Suprapubic skin (tissue), 3 donors: ENCODE data around the gene PIAS1.

ENCODE experiments used
- CTCF ChIP-seq, 2 donors: fragments of 200-600 bp in 1 of 2; fragments of 450-650 bp in 1 of 2; sonication (generic) in 1 of 2; IDR thresholded peaks; one replicate each; pipeline ENCODE4 v1.5.1; 2016 to 2019; ENCODE audit warnings: antibody characterized with exemption in 2 of 2, mild to moderate bottlenecking in 1 of 2, moderate library complexity in 1 of 2
- EP300 ChIP-seq: sonication (generic); formaldehyde crosslinking; IDR thresholded peaks from one replicate; pipeline ENCODE4 v1.6.1; 2017; ENCODE audit warnings: antibody characterized with exemption
- POLR2A ChIP-seq, 2 donors: fragments of 450-650 bp; IDR thresholded peaks; one replicate each; pipeline ENCODE4 v1.6.1; 2017; ENCODE audit warnings: antibody characterized with exemption in 2 of 2, mild to moderate bottlenecking in 2 of 2, moderate library complexity in 2 of 2

GRCh38 chr15:68218331-68218730 is 164.2 kb downstream of the PIAS1 start:
- TF ChIP-seq POLR2A (IDR thresholded peaks at IDR 0.05) (no peak), CTCF (IDR thresholded peaks at IDR 0.05) (no peak), EP300 (no peak)
